ENCODE data around the gene MAPT.

MAPT gene

DNA sequence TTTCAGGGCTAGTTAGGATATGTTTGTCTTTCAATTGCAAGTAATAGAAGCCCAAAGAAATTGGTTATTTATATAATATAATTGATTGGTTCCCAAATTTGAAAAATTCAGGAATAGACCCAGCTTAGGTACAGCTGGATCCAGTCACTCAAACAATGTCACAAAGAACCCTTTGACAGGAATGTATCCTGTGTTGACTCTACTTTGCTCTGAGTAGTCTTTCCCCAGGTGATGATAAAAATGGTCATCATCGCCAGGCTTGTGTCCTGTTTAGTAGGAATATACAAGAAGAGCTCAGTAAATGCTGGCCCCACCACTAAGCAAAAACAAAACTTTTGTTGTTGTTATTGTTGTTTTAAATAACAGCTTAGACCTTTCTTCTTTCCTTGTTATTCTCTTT, 35.0 kb downstream of the MAPT start:
- no peak for TF ChIP-seq EZH2phosphoT487 (IDR thresholded peaks at IDR 0.05; ENCODE audit: borderline replicate concordance, low read length)
- TF ChIP-seq, protein P1, sequence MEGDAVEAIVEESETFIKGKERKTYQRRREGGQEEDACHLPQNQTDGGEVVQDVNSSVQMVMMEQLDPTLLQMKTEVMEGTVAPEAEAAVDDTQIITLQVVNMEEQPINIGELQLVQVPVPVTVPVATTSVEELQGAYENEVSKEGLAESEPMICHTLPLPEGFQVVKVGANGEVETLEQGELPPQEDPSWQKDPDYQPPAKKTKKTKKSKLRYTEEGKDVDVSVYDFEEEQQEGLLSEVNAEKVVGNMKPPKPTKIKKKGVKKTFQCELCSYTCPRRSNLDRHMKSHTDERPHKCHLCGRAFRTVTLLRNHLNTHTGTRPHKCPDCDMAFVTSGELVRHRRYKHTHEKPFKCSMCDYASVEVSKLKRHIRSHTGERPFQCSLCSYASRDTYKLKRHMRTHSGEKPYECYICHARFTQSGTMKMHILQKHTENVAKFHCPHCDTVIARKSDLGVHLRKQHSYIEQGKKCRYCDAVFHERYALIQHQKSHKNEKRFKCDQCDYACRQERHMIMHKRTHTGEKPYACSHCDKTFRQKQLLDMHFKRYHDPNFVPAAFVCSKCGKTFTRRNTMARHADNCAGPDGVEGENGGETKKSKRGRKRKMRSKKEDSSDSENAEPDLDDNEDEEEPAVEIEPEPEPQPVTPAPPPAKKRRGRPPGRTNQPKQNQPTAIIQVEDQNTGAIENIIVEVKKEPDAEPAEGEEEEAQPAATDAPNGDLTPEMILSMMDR (IDR thresholded peaks at IDR 0.05; ENCODE audit: low read depth, low read length, poor library complexity, severe bottlenecking): no peak
- Histone ChIP-seq H3K36me3 (ENCODE audit: control insufficient read depth, low read length) (no peaks in the 10 kb centered on the region), H3K4me2 (ENCODE audit: low read length) (no peak overlapping the region), H3K27ac (ENCODE audit: low read depth, low read length) (no peak overlapping the region), H3K4me1 (ENCODE audit: control insufficient read depth, low read length) (no peaks in the 10 kb centered on the region), H3F3A (ENCODE audit: control insufficient read depth, insufficient read depth) (no peaks in the 10 kb centered on the region), H3K79me2 (ENCODE audit: control insufficient read depth, low read length) (no peaks in the 10 kb centered on the region), H3K27me3 (ENCODE audit: control insufficient read depth, low read length) (peaks cover 4% of the 10 kb centered on the region; the same call in 1 of the 2 replicates), H4K20me1 (ENCODE audit: control insufficient read depth, insufficient read depth, low read depth, low read length) (no peaks in the 10 kb centered on the region), H3K9me3 (ENCODE audit: control insufficient read depth, insufficient read depth, low read length) (no peaks in the 10 kb centered on the region), H3K9me2 (replicated peaks; ENCODE audit: control insufficient read depth, low read length) (no peaks in the 10 kb centered on the region), H3K4me3 (ENCODE audit: low read length) (no peak overlapping the region)

DNA sequence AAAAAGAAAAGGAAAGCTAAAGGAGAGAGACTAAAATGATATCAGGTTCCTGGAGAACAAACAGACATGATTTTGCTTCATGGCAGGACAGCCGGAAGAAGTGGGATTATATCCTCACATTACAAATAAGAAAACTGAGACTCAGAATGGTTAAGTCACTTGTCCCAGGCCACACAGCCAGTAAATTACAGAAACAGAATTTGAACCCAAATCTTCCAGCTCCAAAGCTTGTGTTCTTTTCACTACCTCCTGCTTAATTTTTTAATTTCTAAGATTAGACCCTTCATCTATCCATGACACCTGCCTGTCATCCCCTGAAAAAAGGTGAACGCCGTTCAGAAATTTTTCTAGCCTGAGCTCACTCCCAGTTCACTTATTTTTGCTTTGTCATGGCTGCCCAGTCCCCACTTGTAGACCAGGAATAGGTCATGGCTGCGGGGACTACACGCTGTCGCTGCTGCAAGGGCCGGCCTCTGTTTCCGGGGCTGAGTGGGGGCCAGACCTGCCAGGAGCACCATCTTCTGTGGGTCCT, 36.1 kb downstream of the MAPT start:
- no peak for TF ChIP-seq EZH2phosphoT487 (IDR thresholded peaks at IDR 0.05; ENCODE audit: borderline replicate concordance, low read length)
- TF ChIP-seq, protein P1 (IDR thresholded peaks at IDR 0.05; ENCODE audit: low read depth, low read length, poor library complexity, severe bottlenecking): no peak
- peaks cover 4% of the 10 kb centered on the region; the same call in 1 of the 2 replicates for H3K27me3 ChIP-seq (ENCODE audit: control insufficient read depth, low read length)
- H3K4me3 ChIP-seq (ENCODE audit: low read length): no peak overlapping the region
- H3K9me3 ChIP-seq (ENCODE audit: control insufficient read depth, insufficient read depth, low read length): no peaks in the 10 kb centered on the region
- H4K20me1 ChIP-seq (ENCODE audit: control insufficient read depth, insufficient read depth, low read depth, low read length): no peaks in the 10 kb centered on the region
- H3K36me3 ChIP-seq (ENCODE audit: control insufficient read depth, low read length): no peaks in the 10 kb centered on the region
- no peak overlapping the region for H3K4me2 ChIP-seq (ENCODE audit: low read length)
- H3K27ac ChIP-seq (ENCODE audit: low read depth, low read length): no peak overlapping the region
- H3K79me2 ChIP-seq (ENCODE audit: control insufficient read depth, low read length): no peaks in the 10 kb centered on the region
- no peaks in the 10 kb centered on the region for H3K4me1 ChIP-seq (ENCODE audit: control insufficient read depth, low read length)
- no peaks in the 10 kb centered on the region for H3F3A ChIP-seq (ENCODE audit: control insufficient read depth, insufficient read depth)
- H3K9me2 ChIP-seq (replicated peaks; ENCODE audit: control insufficient read depth, low read length): no peaks in the 10 kb centered on the region

- Histone ChIP-seq H3K36me3 (ENCODE audit: control insufficient read depth, low read length) (no peaks in the 10 kb centered on the region), H3K9me3 (ENCODE audit: control insufficient read depth, insufficient read depth, low read length) (no peaks in the 10 kb centered on the region), H4K20me1 (ENCODE audit: control insufficient read depth, insufficient read depth, low read depth, low read length) (no peaks in the 10 kb centered on the region), H3K4me1 (ENCODE audit: control insufficient read depth, low read length) (no peaks in the 10 kb centered on the region), H3K27ac (ENCODE audit: low read depth, low read length) (no peak overlapping the region), H3K27me3 (ENCODE audit: control insufficient read depth, low read length) (peaks cover 4% of the 10 kb centered on the region; the same call in 1 of the 2 replicates), H3K4me2 (ENCODE audit: low read length) (no peak overlapping the region), H3F3A (ENCODE audit: control insufficient read depth, insufficient read depth) (no peaks in the 10 kb centered on the region), H3K9me2 (replicated peaks; ENCODE audit: control insufficient read depth, low read length) (no peaks in the 10 kb centered on the region), H3K79me2 (ENCODE audit: control insufficient read depth, low read length) (no peaks in the 10 kb centered on the region), H3K4me3 (ENCODE audit: low read length) (no peak overlapping the region)
- no peak for TF ChIP-seq EZH2phosphoT487 (IDR thresholded peaks at IDR 0.05; ENCODE audit: borderline replicate concordance, low read length)
- TF ChIP-seq, protein P1 (IDR thresholded peaks at IDR 0.05; ENCODE audit: low read depth, low read length, poor library complexity, severe bottlenecking): no peak
Measured at GRCh38 chr17:45931677-45932076, 37.3 kb downstream of the MAPT start.
